ENCODE data around the gene AATK.

The AATK gene

GRCh38 chr17:81166033-81166492 lies at the start of gene AATK:
AATK (minus strand) TSS chr17:81166221; CDS start chr17:81165992, 229 bp downstream.
- in situ Hi-C loops (cut with HindIII; ENCODE audit: low sequenced_read_pairs), result no loop called here

- in situ Hi-C loops (cut with HindIII; ENCODE audit: low sequenced_read_pairs), result no loop called here
Measured at GRCh38 chr17:81213978-81214377, 48.0 kb upstream of the AATK start.

DNA sequence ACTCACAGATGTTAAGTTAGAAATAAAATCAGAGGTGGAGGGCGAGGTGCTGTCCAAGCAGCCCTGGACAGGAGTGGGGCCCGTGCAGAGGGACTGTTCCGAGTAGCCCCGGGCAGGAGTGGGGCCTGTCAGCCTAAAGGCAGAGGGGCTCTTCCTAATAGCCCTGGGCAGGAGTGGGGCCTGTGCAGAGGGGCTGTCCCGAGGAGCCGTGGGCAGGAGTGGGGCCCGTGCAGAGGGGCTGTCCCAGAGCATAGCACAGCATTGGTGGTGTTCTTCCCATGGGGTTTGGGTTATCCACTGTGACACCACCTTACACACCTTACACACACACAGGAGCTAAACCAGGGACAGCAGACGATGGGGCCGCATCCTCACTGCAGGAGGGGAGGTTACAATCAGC lies 46.3 kb upstream of the AATK start:
- in situ Hi-C loops (cut with HindIII; ENCODE audit: low sequenced_read_pairs), result no loop called here

GRCh38 chr17:81210868-81211267 lies 44.8 kb upstream of the AATK start:
- in situ Hi-C loops (cut with HindIII; ENCODE audit: low sequenced_read_pairs), result no loop called here

GRCh38 chr17:81210466-81210865 lies 44.4 kb upstream of the AATK start:
- in situ Hi-C loops (cut with HindIII; ENCODE audit: low sequenced_read_pairs), result no loop called here

GRCh38 chr17:81209141-81209540 lies 43.1 kb upstream of the AATK start:
- in situ Hi-C loops (cut with HindIII; ENCODE audit: low sequenced_read_pairs), result no loop called here

DNA sequence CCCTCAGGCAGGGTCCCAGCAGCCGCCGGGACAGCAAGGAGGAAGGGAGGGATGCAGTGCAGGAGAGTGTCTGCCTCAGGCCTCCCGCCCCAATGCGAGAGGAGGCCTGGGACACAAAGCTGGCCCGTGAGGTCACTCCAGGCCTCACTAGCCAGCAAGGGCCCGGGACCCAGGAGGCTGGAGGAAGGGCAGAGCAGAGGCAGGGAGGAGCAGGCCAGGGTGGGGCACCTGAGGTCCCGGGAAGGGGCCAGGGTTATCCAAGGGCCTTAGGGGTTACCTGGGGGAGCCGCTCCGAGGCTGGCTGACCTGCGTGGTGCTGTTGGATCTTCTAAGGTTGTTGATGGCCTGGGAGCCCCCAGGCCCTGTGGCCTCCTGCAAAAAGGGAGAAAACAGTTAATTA lies 42.6 kb upstream of the AATK start:
- in situ Hi-C loops (cut with HindIII; ENCODE audit: low sequenced_read_pairs), result no loop called here

DNA sequence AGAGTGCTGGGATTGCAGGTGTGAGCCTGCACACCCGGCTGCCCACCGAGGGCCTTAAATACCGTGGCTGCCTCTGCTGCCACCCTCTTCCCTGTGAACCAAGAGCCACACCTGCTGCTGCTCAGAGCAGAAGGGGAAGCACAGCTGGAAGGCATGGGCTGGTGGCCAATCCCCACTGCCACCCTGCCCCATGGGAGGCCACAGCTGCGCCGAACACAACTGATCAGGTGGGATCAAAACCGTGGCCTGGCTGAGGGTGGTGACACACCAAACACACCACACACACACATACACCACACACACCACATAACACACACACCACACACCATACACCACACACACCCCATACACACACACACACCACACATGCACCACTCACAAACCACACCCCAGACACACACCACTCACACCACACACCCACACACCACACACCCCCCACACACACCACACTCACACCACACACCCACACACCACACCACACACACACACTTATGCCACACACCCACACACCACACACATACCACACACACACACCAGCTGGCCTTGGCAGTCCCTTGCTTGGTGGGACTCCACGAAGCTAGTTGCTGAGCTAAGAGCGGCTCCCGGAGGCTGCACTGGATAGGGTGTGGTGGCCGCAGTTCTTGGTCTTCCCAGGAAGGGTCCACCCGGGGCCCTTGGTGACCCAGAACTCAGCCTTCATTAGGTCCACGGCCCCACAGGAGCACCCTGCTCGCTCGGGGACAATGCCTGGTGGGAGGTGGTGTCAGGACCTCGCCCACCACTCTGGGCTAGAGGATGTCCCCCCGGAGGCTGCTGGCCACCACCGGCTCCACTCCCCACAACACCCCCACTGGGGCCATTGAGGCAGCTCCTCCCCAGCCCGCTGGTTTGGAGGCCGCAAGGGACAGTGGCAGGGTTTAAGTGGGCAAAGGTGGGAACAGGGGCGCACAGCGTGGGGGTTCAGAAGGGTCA lies 41.9 kb upstream of the AATK start:
- in situ Hi-C loops (cut with HindIII; ENCODE audit: low sequenced_read_pairs), result no loop called here

DNA sequence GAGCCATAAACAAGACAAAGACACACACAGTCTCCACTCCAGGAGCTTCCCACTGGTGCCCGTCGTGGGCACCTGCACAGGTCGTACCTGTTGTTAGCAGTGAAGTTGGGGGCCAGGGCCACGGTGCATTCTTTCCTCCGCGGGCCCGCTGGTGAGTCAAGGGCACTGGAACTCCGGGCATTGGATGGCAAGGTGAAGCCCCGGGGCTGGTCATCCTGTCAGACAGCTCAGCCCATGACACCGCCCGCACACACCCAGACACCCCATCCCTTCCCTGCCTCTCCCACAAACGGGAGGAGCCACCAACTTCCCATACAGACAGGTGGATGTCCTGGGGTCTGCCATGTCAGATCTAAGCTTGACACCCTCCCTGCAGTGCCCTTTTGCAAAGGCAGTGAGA lies 40.6 kb upstream of the AATK start:
- in situ Hi-C loops (cut with HindIII; ENCODE audit: low sequenced_read_pairs), result no loop called here

DNA sequence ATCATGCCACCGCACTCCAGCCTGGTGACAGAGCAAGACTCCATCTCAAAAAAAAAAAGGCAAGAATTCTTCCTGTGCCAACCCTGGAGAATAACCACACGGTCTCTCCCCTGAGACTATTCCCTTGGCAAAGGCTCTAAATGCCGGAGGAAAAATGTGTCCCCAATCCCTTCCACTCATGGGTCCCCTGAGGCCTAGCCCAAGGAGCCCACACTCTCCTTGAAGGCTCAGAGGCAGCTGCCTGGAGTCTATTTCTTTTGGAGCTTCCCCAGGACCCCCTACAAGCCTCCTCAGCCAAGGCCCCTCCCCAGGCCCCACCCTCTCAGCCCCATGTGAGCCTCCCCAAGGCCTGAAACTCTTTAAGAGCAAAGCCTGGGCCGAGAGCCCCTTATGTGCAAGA lies 40.1 kb upstream of the AATK start:
- in situ Hi-C loops (cut with HindIII; ENCODE audit: low sequenced_read_pairs), result no loop called here

- in situ Hi-C loops (cut with HindIII; ENCODE audit: low sequenced_read_pairs), result no loop called here
Measured at GRCh38 chr17:81204578-81204977, 38.6 kb upstream of the AATK start.

- in situ Hi-C loops (cut with HindIII; ENCODE audit: low sequenced_read_pairs), result no loop called here
Measured at GRCh38 chr17:81203136-81203535, 37.1 kb upstream of the AATK start.

GRCh38 chr17:81202318-81202717 lies 36.3 kb upstream of the AATK start:
- in situ Hi-C loops (cut with HindIII; ENCODE audit: low sequenced_read_pairs), result no loop called here

GRCh38 chr17:81200695-81201580 lies 34.9 kb upstream of the AATK start:
- in situ Hi-C loops (cut with HindIII; ENCODE audit: low sequenced_read_pairs), result no loop called here

- in situ Hi-C loops (cut with HindIII; ENCODE audit: low sequenced_read_pairs), result no loop called here
Measured at GRCh38 chr17:81200201-81200600, 34.2 kb upstream of the AATK start.

DNA sequence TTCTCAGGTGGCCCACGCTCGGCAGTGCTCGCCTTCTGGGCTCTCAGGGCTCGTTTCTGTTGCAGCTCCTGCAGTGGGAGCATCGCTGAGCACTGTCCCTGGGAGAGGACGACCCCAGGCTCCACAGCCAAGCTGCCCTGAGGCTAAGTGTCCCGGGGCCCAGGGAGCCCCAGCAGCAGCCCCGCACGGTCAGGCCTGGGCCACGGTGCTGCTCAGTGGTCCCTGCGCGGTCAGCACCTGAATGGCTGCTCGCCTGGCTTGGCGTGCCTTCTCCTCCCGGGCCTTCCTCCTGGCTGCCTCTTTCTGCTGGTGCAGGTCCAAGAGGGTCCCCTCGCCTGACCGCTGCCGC lies 33.4 kb upstream of the AATK start:
- in situ Hi-C loops (cut with HindIII; ENCODE audit: low sequenced_read_pairs), result no loop called here

DNA sequence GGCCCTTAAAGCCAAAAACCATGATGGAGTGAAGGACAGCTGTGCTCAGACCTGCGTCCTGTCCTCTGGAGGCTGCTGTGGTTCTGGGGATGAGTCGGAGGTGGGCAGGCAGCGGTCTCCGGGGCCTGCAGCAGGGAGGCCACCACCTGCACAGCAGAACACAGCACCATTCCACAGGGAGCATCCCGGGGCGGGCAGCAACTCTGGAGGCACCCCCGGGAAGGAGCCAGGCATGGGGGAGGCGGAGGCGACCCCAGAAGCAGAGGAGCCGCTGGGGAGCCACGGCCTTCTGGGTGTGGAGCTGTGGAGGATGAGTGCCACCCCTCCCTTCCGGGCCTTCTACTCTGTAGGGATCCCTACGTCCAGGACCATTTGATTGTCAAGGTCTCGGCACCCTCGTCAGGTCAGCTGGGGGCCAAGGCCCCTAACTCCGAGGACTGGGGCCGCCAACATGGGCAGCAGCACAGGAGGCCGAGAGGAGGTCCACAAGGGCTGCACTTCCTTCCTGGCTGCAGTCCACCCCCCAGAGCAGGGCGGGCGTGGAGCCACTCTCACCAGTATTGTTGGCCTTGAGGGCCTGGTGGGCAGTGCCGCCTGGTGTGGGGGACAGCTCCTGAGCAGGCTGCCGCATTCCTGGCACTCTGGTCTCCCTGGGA lies 32.9 kb upstream of the AATK start:
- in situ Hi-C loops (cut with HindIII; ENCODE audit: low sequenced_read_pairs), result no loop called here

- in situ Hi-C loops (cut with HindIII; ENCODE audit: low sequenced_read_pairs), result no loop called here
Measured at GRCh38 chr17:81197831-81198490, 31.9 kb upstream of the AATK start.

DNA sequence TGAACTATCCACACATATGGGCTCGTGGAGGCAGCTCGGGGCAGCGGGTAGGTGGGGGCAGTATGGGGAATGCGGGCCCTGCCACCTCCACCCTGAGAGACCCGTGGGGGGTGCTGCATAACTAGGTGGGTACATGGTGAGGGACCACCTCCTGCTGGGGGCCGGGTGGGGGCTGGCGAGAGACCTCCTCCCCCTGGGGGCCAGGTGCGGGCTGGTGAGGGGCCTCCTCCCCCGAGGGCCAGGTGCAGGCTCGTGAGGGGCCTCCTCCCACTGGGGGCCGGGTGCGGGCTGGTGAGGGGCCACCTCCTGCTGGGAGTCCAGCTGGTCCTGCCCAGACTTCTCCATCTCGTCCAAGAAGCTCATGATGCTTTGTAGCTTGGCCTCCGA lies 31.4 kb upstream of the AATK start:
- in situ Hi-C loops (cut with HindIII; ENCODE audit: low sequenced_read_pairs), result no loop called here

DNA sequence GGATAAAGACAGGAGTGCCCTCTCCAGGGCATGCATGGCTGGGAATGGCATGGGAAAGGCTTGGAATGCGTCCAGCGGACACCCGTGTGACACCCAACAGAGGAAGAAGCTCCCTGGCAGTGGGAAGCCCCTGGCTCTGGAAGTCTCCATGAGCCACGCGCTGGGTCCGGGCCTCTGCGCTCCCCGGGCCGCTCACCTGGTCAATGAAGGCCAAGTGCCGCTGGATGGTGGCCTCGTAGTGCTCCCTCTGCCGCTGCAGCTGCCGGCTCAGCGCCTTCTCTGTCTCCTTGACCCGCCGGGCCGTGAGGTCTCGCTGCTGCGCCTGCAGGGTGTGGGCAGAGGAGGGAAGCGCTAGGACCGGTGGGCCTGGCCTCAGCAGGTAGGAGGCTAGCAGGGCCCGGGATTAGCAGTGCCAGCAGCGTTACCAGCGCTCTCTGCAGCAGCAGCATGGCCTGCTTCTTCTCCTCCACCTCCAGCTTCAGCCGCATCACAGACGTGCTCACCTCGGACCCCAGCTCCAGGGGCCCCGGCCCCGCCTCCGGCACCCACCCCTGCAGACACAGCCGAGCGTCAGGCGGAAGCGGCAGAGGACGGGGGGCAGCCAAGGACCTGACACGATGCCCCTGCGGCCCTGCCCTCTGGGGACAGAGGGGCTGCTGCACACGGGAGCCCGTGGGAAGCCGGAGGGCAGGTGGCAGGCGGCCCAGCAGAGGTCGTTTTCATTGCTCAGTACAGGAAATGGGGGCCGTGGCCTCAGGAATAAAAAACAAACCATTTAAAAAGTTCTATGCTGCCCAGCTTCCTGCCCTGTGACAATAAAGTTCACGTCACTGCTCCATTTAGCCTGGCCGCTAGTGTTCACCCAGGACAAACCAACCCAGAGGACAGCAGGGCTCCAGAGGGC lies 30.7 kb upstream of the AATK start:
- in situ Hi-C loops (cut with HindIII; ENCODE audit: low sequenced_read_pairs), result no loop called here

All from DLD1 (cell line).